GOT3 (cell line): ENCODE measurements around the gene TNS1.

ENCODE experiments used
- DNase-seq: peaks from one replicate; lab custom pipeline; 2025; ENCODE audit warnings: mixed read lengths; lab: John Stamatoyannopoulos, UW

TNS1 gene

DNA sequence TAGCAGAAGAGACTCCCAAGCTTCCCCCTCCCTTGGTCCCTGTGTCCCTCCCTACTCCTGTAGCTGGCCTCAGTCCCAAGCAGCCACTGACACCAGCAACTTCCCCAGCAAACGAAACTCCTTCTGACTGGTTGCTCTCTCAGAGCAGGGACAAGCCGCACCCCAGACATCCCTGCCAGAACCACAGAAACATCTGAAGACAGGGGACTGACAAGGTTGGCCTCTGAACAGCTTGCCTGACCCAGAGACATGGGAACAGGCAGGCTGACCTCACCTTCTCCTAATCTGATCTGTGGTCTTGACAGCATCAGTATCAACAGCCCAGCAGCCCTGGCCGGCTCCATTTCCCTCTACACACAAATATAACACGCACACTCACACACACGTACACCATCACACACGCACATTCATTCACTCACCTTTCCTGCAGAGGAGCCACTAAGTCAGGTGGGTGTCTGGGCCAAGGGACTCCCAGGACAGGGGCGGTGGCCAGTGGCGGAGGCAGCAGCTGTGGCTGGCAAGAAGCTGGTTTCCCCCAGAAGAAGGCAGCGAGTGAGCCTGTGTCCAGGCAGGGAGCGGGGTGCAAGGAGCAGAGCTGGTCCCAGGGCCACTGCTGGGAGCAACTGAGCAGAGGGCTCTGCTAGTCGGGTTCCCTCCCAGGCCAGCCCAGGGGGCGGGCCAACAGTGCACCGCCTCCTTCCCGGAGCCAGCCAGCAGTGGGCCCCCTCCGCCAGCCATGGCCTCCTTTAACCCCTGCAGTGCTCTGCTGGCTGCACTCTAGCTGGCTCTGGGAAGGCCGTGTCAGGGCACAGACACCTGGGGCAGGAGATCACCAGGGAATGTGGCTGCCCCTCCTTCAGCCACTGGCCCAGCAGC is 59.1 kb downstream of the TNS1 start:
- no peak for DNase-seq

DNA sequence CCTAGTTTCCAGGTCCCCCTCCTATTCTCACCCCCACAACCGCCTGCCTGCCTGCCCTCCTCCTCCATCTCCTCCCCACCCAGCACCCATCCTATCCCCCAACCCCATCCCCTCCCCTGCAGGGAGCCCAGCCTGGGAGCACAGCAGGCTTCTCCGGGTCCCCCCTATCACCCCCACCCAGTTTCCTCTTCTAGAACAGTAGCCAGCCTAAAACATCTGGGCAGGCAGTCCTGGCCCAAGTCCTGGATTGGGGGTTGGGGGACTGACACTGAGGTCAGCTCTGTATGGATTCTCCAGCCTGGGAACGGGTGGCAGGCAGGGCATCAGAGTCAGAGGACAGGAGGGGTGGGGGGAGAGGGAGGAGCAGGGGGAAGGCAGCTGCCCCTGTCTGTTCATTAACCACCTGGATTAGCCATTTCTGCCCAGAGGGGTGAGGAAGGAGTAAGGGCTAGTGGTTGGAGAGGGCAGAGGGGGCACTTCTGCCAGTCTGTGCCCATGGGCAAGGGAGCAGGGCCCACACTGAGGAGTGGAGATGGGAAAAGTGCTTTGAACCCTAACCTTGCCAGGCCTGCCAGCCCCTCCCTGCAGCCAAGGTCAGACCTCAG is 60.0 kb downstream of the TNS1 start:
- DNase-seq = no peak

GRCh38 chr2:217941886-217942728 is 60.7 kb downstream of the TNS1 start:
- DNase-seq = no peak

DNA sequence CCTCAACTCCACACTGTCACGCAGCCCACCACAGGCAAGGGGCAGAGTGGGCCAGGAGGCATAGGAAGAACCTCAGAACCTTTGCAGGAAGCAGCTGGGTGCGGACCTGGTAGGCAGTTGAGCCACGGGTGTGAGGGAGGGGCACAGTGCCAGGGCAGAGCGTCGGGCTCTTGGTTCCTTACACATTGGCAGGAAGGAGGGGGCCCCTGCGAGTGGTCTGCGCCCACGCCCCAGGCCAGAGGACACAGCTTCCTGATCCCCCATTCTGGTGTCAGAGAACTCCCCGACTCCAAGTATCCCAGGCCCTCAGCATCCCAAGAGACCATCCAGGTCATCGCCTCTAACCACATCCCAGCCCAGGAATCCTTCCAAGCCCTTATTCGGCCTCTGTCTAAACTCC is 61.5 kb downstream of the TNS1 start:
- DNase-seq = no peak

GRCh38 chr2:217940261-217941220 is 62.3 kb downstream of the TNS1 start:
- no peak for DNase-seq

GRCh38 chr2:217939629-217940245 is 63.1 kb downstream of the TNS1 start:
- DNase-seq = no peak

GRCh38 chr2:217939220-217939619 is 63.6 kb downstream of the TNS1 start:
- DNase-seq = no peak

GRCh38 chr2:217938036-217938435 is 64.8 kb downstream of the TNS1 start:
- no peak for DNase-seq

GRCh38 chr2:217937446-217937845 is 65.3 kb downstream of the TNS1 start:
- no peak for DNase-seq

DNA sequence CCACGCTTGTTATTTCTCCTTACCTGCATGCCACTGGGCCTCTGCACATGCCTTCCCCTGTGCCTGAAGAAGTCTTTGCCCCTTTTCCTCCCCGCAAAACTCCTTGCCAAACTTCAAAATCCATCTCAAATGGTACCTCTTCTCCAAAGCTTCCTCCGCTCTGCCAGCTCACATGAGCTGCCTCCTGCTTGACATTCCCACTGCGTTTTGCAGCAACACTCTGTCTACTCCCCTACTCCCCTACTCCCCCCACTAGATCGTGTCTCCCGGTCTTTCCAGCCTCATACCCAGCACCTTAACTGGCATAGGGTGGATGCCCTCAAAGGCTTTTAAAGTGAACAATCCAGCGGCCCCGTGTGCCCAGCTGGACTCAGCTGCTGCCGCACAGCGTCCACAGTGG is 65.8 kb downstream of the TNS1 start:
- DNase-seq = no peak

DNA sequence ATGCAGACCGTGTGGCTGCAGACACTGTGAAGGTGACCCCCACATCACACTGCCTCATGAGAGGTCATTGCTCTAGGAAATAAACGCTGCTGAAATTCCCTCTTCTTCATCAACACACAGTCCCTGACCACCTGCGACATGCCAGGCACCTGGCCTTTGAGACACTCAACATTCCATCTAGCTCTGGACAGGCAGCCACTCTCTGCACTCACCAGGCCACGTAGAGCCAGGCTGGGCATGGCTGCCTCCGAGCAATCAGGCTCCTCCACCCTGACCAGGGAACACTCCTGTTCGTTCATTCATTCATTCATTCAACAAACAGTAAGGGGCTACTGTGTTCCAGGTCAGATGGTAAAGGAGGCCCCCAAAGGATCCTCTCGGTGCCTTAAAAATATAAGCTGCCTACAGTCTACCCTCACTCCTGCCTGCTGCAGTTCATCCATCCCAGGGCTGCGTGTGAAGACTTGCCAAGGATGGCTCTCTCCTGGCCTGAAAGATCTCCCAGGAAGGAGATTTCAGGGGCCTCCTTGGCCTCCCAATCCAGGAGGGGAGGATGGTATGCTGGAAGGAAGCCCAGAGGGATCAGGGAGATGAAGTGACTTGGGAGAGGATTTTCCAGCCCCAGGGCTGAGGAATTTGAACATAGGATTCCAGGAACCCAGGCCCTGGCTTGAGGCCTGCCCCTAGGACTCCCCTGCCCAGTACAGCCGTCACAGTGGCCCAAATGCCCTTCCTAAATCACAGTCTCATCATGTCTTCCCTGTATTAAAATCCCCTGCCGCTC is 66.7 kb downstream of the TNS1 start:
- no peak for DNase-seq

- DNase-seq = no peak
Observed at GRCh38 chr2:217935235-217935879, 67.4 kb downstream of the TNS1 start.

DNA sequence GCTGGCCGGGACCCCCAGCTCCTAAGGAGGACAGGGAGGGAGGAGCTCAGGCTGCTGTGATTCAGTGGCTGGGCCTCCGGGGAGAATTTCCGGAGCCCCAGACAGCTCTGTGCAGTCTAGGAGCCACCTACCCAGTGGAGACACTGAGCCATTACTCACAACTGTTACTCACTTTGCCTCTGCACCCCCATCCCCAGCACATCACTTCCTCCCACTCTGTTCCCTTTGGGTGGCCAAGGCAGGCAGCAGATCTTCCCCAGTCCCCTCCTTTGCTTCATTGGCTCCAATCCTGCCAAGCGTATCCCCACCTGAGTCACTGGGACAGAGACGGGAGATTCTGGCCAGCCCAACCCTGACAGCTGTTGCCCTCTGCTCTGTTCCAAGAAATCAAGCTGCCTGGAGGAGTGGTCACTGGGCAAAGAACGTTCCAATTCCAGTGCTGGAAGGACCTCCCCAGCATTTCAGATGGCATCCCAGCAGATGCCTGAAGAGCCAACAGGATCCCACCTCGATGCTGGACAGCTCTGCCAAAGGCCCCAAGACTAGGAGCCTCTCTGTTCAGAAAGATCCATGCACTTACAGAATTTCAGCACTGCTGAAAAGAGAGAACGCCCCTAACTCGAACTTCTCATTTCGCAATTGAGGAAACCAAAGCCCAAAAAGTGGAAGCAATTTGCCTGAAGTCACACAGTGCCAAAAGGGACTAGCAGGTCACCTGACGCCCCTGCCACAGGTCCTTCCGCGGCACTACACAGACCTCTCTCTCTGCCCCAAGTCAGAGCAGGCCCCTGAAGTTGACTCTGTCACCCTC is 68.3 kb downstream of the TNS1 start:
- peak; percentile 40 for DNase-seq

DNA sequence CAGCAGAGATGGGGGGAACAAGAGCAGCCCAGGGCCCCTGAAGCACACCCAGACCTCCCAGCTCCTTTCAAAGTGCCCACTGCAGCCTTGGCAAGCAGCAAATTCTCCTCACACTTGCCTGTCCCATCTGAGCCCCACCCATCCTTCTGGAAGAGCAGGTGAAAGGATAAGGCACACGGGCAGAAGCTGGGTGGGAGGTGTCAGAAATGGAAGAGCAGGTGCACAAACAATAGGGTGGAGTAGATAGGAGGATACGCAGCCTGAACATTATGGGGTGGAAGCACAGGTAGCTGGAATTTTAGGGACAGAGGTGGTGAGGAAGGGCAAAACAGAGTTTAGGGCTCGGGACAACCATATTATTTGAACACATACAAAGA is 69.2 kb downstream of the TNS1 start:
- DNase-seq = no peak

DNA sequence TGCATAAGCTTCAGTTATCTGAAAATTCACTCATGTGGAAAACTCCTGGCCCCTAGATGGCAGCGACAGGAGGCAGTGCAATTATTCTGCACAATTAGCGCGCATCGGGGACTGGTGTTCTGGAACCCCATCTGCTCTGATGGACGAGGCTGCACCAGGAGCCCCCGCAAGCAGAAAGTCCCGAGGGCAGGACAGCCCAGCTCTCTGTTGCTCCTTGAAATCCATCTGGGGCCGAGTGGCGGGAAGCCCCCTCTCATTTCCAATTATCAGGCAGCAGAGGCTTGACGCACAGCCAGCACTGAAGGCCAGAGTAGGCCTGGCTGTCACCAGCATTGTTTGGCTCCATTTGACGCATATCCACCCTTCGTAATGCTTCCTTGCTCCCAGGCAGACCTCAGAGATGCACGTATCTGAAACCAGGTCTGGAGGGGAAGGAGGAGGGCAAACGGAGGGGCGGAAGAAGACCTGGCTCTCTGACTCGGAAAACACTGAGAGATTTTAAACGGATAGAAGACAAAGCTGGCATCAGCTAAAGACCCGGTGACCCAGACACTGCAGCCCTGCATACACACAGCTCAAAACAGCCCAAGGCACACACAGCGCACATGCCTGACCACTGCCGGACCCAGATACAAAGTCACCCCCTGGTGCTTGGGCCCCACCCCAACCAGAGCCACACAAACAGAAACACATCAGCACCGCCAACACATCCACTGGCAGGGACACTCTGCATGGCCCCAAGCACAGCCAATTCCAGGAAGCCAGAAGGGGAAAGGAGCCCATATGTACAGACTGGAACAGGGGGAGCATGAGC is 69.8 kb downstream of the TNS1 start:
- no peak for DNase-seq

GRCh38 chr2:217931846-217932560 is 70.8 kb downstream of the TNS1 start:
- DNase-seq = no peak
